ENCODE measurements around the gene TRPV4.

TRPV4 gene

GRCh38 chr12:109738878-109739665 is 94.1 kb downstream of the TRPV4 start:
- Histone ChIP-seq H3K79me2 (ENCODE audit: control insufficient read depth, insufficient read depth, low read length, unreplicated experiment) (no peaks in the 10 kb centered on the region), H3K27ac (ENCODE audit: low read depth, low read length) (peak overlapping the region; percentile 83), H3K4me1 (ENCODE audit: control insufficient read depth, insufficient read depth, low read length, unreplicated experiment) (peaks cover 19% of the 10 kb centered on the region), H2AFZ (ENCODE audit: low read length, unreplicated experiment) (no peak overlapping the region), H3K36me3 (ENCODE audit: insufficient read depth, low read length) (no peaks in the 10 kb centered on the region), H3K27me3 (ENCODE audit: insufficient read depth, low read length) (peaks cover 15% of the 10 kb centered on the region; the same call in 1 of the 2 replicates), H3K4me3 (ENCODE audit: low read depth, low read length) (no peak overlapping the region)

- H3K27ac ChIP-seq (ENCODE audit: low read depth, low read length) = no peak overlapping the region
- no peaks in the 10 kb centered on the region for H3K36me3 ChIP-seq (ENCODE audit: insufficient read depth, low read length)
- H3K4me1 ChIP-seq (ENCODE audit: control insufficient read depth, insufficient read depth, low read length, unreplicated experiment) = peaks cover 19% of the 10 kb centered on the region
- H3K4me3 ChIP-seq (ENCODE audit: low read depth, low read length) = no peak overlapping the region
- H3K27me3 ChIP-seq (ENCODE audit: insufficient read depth, low read length) = peaks cover 21% of the 10 kb centered on the region; the same call in 1 of the 2 replicates
- H3K79me2 ChIP-seq (ENCODE audit: control insufficient read depth, insufficient read depth, low read length, unreplicated experiment) = no peaks in the 10 kb centered on the region
- H2AFZ ChIP-seq (ENCODE audit: low read length, unreplicated experiment) = no peak overlapping the region
Measured at GRCh38 chr12:109738209-109738608, 95.0 kb downstream of the TRPV4 start.

- Histone ChIP-seq H3K79me2 (ENCODE audit: control insufficient read depth, insufficient read depth, low read length, unreplicated experiment) (no peaks in the 10 kb centered on the region), H3K4me1 (ENCODE audit: control insufficient read depth, insufficient read depth, low read length, unreplicated experiment) (peaks cover 19% of the 10 kb centered on the region)
Measured at GRCh38 chr12:109737631-109738030, 95.6 kb downstream of the TRPV4 start.

GRCh38 chr12:109737126-109737525 is 96.1 kb downstream of the TRPV4 start:
- Histone ChIP-seq H3K79me2 (ENCODE audit: control insufficient read depth, insufficient read depth, low read length, unreplicated experiment) (no peaks in the 10 kb centered on the region), H3K4me3 (ENCODE audit: low read depth, low read length) (no peak overlapping the region), H3K27ac (ENCODE audit: low read depth, low read length) (no peak overlapping the region), H3K4me1 (ENCODE audit: control insufficient read depth, insufficient read depth, low read length, unreplicated experiment) (peaks cover 19% of the 10 kb centered on the region), H3K36me3 (ENCODE audit: insufficient read depth, low read length) (no peaks in the 10 kb centered on the region), H3K27me3 (ENCODE audit: insufficient read depth, low read length) (peaks cover 21% of the 10 kb centered on the region; the same call in 1 of the 2 replicates), H2AFZ (ENCODE audit: low read length, unreplicated experiment) (no peak overlapping the region)

More at GRCh38 chr12:109737631-109738030, 95.6 kb downstream of the TRPV4 start:
- Histone ChIP-seq H2AFZ (ENCODE audit: low read length, unreplicated experiment) (no peak overlapping the region), H3K27ac (ENCODE audit: low read depth, low read length) (no peak overlapping the region), H3K36me3 (ENCODE audit: insufficient read depth, low read length) (no peaks in the 10 kb centered on the region), H3K27me3 (ENCODE audit: insufficient read depth, low read length) (peaks cover 21% of the 10 kb centered on the region; the same call in 1 of the 2 replicates), H3K4me3 (ENCODE audit: low read depth, low read length) (no peak overlapping the region)

GRCh38 chr12:109736552-109737108 is 96.6 kb downstream of the TRPV4 start:
- H3K27me3 ChIP-seq (ENCODE audit: insufficient read depth, low read length) = peaks cover 21% of the 10 kb centered on the region; the same call in 1 of the 2 replicates
- no peak overlapping the region for H2AFZ ChIP-seq (ENCODE audit: low read length, unreplicated experiment)
- H3K27ac ChIP-seq (ENCODE audit: low read depth, low read length) = no peak overlapping the region
- H3K36me3 ChIP-seq (ENCODE audit: insufficient read depth, low read length) = no peaks in the 10 kb centered on the region
- peaks cover 19% of the 10 kb centered on the region for H3K4me1 ChIP-seq (ENCODE audit: control insufficient read depth, insufficient read depth, low read length, unreplicated experiment)
- no peak overlapping the region for H3K4me3 ChIP-seq (ENCODE audit: low read depth, low read length)
- no peaks in the 10 kb centered on the region for H3K79me2 ChIP-seq (ENCODE audit: control insufficient read depth, insufficient read depth, low read length, unreplicated experiment)

GRCh38 chr12:109735825-109736551 is 97.2 kb downstream of the TRPV4 start:
- Histone ChIP-seq H3K79me2 (ENCODE audit: control insufficient read depth, insufficient read depth, low read length, unreplicated experiment) (no peaks in the 10 kb centered on the region), H3K27me3 (ENCODE audit: insufficient read depth, low read length) (peaks cover 21% of the 10 kb centered on the region; the same call in 1 of the 2 replicates), H3K4me1 (ENCODE audit: control insufficient read depth, insufficient read depth, low read length, unreplicated experiment) (peaks cover 19% of the 10 kb centered on the region), H2AFZ (ENCODE audit: low read length, unreplicated experiment) (no peak overlapping the region), H3K36me3 (ENCODE audit: insufficient read depth, low read length) (no peaks in the 10 kb centered on the region), H3K4me3 (ENCODE audit: low read depth, low read length) (no peak overlapping the region), H3K27ac (ENCODE audit: low read depth, low read length) (no peak overlapping the region)

GRCh38 chr12:109735051-109735521 is 98.1 kb downstream of the TRPV4 start:
- Histone ChIP-seq H3K27ac (ENCODE audit: low read depth, low read length) (no peak overlapping the region), H3K79me2 (ENCODE audit: control insufficient read depth, insufficient read depth, low read length, unreplicated experiment) (no peaks in the 10 kb centered on the region), H3K4me3 (ENCODE audit: low read depth, low read length) (no peak overlapping the region), H2AFZ (ENCODE audit: low read length, unreplicated experiment) (no peak overlapping the region), H3K36me3 (ENCODE audit: insufficient read depth, low read length) (no peaks in the 10 kb centered on the region), H3K27me3 (ENCODE audit: insufficient read depth, low read length) (peaks cover 21% of the 10 kb centered on the region; the same call in 1 of the 2 replicates), H3K4me1 (ENCODE audit: control insufficient read depth, insufficient read depth, low read length, unreplicated experiment) (peaks cover 18% of the 10 kb centered on the region)

- H3K4me3 ChIP-seq (ENCODE audit: low read depth, low read length) = no peak overlapping the region
- H3K36me3 ChIP-seq (ENCODE audit: insufficient read depth, low read length) = no peaks in the 10 kb centered on the region
- H3K79me2 ChIP-seq (ENCODE audit: control insufficient read depth, insufficient read depth, low read length, unreplicated experiment) = no peaks in the 10 kb centered on the region
- H3K27ac ChIP-seq (ENCODE audit: low read depth, low read length) = no peak overlapping the region
- no peak overlapping the region for H2AFZ ChIP-seq (ENCODE audit: low read length, unreplicated experiment)
- peaks cover 11% of the 10 kb centered on the region for H3K4me1 ChIP-seq (ENCODE audit: control insufficient read depth, insufficient read depth, low read length, unreplicated experiment)
- peaks cover 21% of the 10 kb centered on the region; the same call in 1 of the 2 replicates for H3K27me3 ChIP-seq (ENCODE audit: insufficient read depth, low read length)
Measured at GRCh38 chr12:109734219-109735000, 98.8 kb downstream of the TRPV4 start.
